Bone marrow (tissue), 2 donors: ENCODE measurements around the gene CCDC142.

ENCODE experiments used
- DNase-seq, 2 donors: peaks; one replicate each; lab custom pipeline; 2025; lab: John Stamatoyannopoulos, UW

Gene CCDC142

GRCh38 chr2:74441690-74442482 is 40.9 kb downstream of the CCDC142 start, which contains the start of gene RTKN:
TSS of gene RTKN (minus strand) at chr2:74441937. CDS start at chr2:74441816, 121 bp downstream.
- DNase-seq = no peak

GRCh38 chr2:74441170-74441689 is 41.6 kb downstream of the CCDC142 start:
- DNase-seq = no peak

DNA sequence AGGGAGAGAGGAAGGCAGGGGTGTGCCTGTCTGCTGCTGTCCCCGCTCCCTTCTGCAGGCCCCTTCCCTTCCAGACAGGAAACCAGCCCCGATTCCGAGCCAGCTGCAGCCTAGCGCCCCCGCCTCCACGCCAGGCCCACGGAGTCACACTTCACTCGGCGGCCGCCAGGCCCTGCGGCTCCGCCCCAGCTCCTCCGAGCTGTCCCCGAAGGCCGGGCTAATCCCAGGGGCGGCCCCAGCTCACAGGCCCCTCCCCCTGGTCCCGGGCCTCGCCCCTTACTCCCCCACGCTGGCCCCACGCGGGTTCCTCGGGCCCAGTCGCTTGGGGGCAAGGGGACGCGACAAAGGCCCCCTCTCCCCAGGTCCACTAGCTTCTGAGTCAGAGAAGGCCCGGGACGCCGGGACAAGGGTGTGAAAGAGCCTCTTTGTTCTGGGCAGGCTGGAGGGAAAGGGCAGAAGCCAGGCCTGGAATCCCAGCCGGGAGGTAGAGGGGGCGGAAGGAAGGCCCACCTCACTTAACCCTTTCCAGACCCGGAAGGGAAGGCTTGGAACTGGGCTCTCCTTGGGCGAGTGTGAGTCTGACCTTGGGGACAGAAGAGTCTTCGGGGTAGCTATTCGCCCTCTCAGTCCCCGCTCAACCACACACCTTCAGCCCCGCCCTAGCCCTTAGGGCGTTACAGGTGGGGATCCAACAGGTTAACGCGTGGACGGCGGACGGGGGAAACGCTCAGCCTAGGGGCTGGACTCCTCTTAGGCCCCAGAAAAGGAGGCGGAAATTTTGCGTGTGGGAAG is 42.2 kb downstream of the CCDC142 start:
- DNase-seq = peak; percentile 31 to 75

GRCh38 chr2:74439803-74440377 is 42.9 kb downstream of the CCDC142 start:
- no peak for DNase-seq

GRCh38 chr2:74439373-74439772 is 43.4 kb downstream of the CCDC142 start:
- DNase-seq = no peak

DNA sequence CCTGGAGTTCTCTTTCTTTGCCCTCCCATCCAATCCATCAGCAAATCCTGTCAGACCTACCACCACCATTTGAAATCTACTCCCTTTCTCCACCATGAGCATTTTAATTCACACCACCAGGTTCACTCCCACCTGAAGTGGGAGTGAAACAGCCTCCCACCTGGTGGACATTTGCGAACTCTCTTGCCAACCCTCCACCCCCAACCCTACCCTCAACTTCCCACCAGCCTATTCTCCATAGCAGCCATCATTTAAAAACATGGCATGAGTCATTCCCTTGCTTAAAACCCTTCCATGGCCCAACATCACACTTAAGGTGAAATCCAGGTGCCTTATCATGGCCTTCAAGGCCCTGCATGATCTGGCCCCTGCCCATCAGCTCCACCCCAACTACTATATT is 44.5 kb downstream of the CCDC142 start:
- no peak for DNase-seq

GRCh38 chr2:74436848-74437695 is 45.7 kb downstream of the CCDC142 start:
- no peak for DNase-seq

DNA sequence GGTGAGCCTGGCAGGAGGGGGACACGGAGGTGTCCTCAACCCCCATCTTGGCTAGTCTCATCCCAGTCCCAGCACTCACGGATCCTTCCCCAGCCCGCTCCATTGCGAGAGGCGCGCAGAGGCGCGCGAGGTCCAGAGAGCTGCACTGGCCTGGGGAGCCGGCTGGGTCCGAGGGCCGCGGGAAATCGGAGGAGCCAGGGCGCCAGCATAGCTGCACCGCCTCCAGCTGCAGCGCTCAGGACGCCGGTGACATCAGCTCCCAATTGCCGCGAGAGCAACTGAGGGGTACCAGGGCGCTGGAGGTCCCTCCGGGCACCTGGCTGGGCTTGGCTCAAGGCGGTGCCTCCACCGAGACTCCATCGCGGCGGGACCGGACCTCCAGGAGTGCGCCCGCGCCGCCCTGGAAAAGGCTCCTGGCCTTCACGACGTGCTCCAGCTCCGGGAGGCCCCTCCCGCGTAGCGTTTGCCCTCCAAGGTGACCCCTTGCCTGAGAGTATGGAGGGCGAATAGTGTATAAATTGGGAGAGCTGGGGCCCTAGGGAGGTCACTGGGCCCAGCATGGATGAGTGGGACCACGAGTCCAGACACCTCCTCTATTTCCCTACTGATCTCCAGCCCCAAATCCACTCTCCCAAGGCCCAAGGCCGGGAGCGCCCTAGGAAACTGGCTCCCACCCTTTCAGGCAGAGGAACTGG is 46.5 kb downstream of the CCDC142 start:
- DNase-seq = no peak

- no peak for DNase-seq
Observed at GRCh38 chr2:74430502-74430901, 52.3 kb downstream of the CCDC142 start.

DNA sequence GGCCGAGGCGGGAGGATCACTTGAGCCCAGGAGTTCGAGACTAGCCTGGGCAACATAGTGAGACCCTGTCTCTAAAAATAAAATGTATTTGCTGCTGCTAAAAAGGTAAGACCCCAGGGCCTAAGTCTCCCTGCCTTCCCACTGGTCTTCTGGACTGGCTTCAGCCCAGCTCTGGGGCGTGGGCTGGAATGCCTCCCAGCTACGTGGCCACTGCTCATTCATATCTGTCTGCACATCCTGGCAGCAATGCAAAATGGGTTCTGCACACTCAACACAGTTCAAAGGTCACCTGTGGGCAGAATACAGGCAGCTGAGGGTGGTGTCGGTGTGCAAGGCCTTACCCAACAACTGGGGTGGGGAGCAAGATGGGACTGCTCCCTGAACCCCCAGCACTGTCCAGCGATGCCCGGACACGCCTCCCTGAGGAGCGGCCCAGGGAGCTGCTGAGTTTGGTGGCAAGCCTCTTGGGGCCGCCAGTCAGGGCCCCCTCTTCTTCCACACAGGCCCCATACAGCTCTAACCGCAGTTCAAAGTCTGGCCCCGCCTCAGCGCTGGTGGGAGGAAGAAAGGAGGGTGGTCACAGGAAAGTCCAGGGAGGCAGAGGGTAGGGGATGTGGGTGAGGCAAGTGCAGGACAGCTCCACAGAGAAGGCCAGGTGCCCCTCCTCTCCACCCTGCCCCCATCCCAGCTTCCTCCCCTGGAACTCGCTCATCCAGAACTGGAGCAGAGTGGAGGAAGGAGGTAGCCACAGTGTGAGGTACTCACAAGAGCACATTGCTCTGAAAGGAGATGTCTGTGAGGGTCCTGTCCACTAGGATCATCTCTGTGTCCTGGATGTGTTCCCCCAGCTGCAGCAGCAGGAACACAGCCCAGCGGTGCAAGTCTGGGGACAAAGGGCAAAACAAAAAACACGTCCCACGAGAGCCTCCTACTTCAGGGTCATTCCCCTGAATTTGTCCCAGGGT is 53.0 kb downstream of the CCDC142 start:
- no peak for DNase-seq

DNA sequence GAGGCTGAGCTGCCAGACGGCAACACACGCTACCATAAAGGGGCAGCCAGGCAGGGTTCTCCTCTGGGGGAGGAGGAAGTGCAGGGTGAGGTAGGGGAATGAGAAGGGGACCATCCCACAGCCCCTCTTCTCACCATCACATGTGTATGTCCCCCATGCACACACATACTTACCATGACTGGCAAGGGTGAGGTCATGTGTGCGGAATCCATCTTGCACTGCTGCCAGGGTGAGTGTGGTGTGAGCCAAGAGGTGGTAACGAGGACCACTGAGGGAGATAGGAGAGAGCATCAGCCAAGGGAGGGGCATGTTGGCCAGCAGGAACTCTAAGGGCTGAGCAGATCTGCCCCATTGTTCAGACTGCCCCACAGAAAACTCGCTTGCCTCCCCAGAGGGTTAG is 54.1 kb downstream of the CCDC142 start:
- DNase-seq = no peak

- DNase-seq = no peak
Observed at GRCh38 chr2:74427551-74427950, 55.2 kb downstream of the CCDC142 start.

GRCh38 chr2:74426181-74426758 is 56.5 kb downstream of the CCDC142 start:
- no peak for DNase-seq

DNA sequence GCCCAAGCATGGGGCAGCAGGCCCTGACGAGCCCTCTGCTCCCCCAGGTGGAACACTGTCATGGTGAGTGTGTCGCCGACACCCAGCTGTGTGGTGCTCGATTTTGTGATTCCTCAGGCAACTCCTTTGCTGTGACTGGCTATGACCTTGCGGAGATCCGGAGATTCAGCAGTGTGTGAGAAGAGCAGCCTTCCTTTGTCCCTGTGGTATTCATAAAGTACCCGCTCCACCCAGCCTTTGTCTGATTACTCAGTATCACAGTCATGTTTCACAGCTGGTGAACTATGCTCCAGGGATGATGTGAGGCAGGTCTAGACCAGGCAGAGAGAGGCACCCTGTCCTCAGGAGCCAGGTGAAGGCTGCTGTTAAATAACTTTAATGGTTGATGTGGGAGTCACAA is 57.3 kb downstream of the CCDC142 start:
- DNase-seq = no peak

DNA sequence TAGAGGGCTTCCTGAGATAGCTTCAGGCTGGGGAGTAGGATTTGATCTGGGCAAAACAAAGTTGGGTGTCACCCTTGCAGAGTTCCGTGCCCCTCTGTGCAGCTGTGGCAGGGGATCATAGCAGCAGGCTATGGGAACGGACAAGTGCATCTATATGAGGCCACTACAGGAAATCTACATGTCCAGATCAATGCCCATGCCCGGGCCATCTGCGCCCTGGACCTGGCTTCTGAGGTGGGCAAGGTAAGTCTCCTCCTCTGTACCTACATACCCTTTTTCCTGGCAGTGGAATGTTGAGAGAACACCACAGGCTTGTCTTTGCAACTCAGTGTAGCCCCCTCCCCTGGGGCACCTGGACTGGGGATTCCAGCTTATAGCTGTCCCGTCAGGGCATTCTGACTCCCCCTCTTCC is 57.8 kb downstream of the CCDC142 start:
- DNase-seq = no peak

DNA sequence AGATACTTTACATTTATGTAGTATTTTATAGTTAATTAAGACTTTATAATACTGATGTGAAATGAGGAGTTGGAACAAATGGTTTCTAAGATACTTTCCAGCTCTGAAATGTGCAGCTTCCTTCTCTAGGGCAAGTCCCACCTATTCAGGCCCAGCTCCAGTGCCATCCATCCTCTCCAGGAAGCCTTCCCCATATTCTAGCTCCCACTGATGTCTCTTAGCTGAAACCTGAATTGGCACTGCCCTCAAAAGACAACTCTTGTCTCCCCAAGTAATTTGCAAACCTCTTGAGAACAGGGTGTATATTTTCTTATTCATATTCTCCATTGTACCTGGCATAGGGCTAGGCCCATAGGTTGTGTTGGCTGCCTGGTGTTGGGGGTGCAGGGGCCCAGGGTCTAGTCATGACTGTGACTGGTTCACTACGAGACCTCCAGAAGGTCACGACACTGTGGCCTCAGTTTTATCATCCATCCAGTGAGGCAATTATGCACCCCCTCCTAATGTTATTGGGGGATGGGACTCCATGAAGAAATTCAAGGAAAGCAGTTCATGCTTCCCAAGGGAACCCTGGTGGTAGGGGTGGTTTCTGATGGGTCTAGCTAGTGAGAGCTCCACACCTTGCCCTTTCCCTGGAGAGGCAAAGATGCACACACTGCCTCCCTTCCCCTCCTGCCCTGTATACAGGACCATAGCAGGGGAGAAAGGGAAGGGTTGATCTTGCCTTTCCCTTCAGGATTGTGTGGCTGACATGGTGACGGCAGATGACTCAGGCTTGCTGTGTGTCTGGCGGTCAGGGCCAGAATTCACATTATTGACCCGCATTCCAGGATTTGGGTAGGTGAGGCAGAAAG is 58.4 kb downstream of the CCDC142 start:
- DNase-seq = no peak
